ENCODE data around the gene LRRC36. TPM values are rescaled to one million over a fixed set of nuclear protein-coding genes. Genes with fewer than 3 reads are reported as not detected.

Gene LRRC36
- total and polyA plus RNA-seq, 2 experiments from 2014 or later: 1.2 TPM; not detected in 1

DNA sequence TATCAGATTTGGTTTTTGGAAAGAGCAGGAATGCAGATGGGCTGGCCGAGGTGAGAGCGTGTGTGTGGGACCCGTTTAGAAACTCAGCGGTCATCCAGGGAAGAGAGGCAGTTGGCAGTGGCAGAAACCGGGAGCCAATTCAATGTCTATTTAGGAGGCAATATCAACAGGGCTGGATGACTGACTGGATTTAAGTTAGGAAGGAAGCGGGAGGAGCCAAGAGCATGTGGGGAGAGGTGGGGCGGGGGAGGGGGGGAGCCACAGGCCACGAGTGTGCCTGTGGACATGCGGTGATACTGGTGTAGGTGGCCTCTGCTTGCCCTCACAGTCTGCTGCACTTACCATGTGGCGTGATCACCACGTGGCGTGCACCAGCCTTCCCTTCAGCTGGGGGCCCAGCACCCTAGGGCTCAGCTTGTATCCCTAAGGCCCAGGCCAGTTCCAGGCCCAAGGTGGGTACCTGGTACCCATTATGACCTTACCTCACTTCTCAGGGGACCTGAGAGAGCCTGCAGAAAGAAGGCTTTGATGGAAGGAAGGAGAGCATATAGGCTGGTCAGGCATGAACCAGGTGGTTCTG is 77.5 kb downstream of the LRRC36 start:
- no peaks in the 10 kb centered on the region; the same call in 2 of the 3 replicates for H3K36me3 Mint-ChIP-seq (ENCODE audit: low read depth)
- Histone ChIP-seq H3K9me2 (ENCODE audit: insufficient read depth) (no peaks in the 10 kb centered on the region), H3F3A (replicated peaks; ENCODE audit: low read depth) (no peaks in the 10 kb centered on the region), H3K4me1 (ENCODE audit: insufficient read depth) (peaks cover 21% of the 10 kb centered on the region; the same call in 1 of the 2 replicates), H3K4me3 (no peak overlapping the region), H3K27me3 (ENCODE audit: insufficient read depth) (0 out of 2 replicates have a peak, but pooled peaks cover 3% of the 10 kb centered on the region), H3K27ac (ENCODE audit: low read depth) (no peak overlapping the region), H2AFZ (no peak overlapping the region), H3K79me2 (replicated peaks; ENCODE audit: insufficient read depth) (no peaks in the 10 kb centered on the region), H3K36me3 (ENCODE audit: insufficient read depth) (no peaks in the 10 kb centered on the region), H4K20me1 (replicated peaks; ENCODE audit: insufficient read depth) (no peaks in the 10 kb centered on the region), H3K4me2 (no peak overlapping the region)
- no peaks in the 10 kb centered on the region for H3K9me3 Mint-ChIP-seq
- DNase-seq (ENCODE audit: low spot score): no peak
- peaks cover 9% of the 10 kb centered on the region for H3K27me3 Mint-ChIP-seq (ENCODE audit: insufficient read depth, low read depth, poor library complexity)
- H3K27ac Mint-ChIP-seq: no peak overlapping the region; the same call in 1 of the 2 replicates
- H3K4me1 Mint-ChIP-seq: peaks cover 28% of the 10 kb centered on the region
- ATAC-seq: no peak
- TF ChIP-seq, protein P1, sequence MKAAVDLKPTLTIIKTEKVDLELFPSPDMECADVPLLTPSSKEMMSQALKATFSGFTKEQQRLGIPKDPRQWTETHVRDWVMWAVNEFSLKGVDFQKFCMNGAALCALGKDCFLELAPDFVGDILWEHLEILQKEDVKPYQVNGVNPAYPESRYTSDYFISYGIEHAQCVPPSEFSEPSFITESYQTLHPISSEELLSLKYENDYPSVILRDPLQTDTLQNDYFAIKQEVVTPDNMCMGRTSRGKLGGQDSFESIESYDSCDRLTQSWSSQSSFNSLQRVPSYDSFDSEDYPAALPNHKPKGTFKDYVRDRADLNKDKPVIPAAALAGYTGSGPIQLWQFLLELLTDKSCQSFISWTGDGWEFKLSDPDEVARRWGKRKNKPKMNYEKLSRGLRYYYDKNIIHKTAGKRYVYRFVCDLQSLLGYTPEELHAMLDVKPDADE (IDR thresholded peaks at IDR 0.05): no peak
- TF ChIP-seq CTCF (conservative IDR thresholded peaks at IDR 0.05; ENCODE audit: low read depth in 2 of 2): no peak
- H3K4me3 Mint-ChIP-seq: no peak overlapping the region

DNA sequence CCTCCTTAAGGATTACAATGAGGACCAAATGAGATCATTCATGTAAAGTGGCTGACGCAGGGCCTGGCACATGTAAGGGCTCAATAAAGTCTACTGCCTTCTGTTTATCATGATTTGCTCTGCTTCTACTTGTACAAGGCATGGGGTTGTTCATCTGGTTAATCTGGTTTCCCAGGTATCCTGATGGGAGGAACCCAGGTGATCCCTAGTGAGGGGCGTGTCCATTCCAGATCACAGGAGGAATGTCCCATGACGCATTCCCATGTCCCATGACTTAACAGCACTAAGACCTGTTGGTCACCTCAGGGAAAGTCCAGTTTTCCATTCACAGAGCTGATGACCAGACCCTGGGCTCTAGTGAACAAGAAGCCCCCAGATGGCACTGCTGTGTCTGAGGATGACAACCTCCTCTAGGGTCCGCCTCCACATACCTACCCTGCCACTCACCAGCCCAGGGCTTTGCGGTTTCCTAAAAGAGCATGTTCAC is 78.2 kb downstream of the LRRC36 start:
- Histone ChIP-seq H2AFZ (no peak overlapping the region), H3K9me2 (ENCODE audit: insufficient read depth) (no peaks in the 10 kb centered on the region), H3K4me1 (ENCODE audit: insufficient read depth) (peaks cover 21% of the 10 kb centered on the region; the same call in 1 of the 2 replicates), H3K27me3 (ENCODE audit: insufficient read depth) (0 out of 2 replicates have a peak, but pooled peaks cover 3% of the 10 kb centered on the region), H3K27ac (ENCODE audit: low read depth) (no peak overlapping the region), H3K4me3 (no peak overlapping the region), H4K20me1 (replicated peaks; ENCODE audit: insufficient read depth) (no peaks in the 10 kb centered on the region), H3K79me2 (replicated peaks; ENCODE audit: insufficient read depth) (no peaks in the 10 kb centered on the region), H3F3A (replicated peaks; ENCODE audit: low read depth) (no peaks in the 10 kb centered on the region), H3K4me2 (0 out of 2 replicates have a peak overlapping the region, but pooled peaks have one; percentile 20), H3K36me3 (ENCODE audit: insufficient read depth) (no peaks in the 10 kb centered on the region)
- H3K27me3 Mint-ChIP-seq (ENCODE audit: insufficient read depth, low read depth, poor library complexity): peaks cover 6% of the 10 kb centered on the region
- H3K4me1 Mint-ChIP-seq: peaks cover 27% of the 10 kb centered on the region
- H3K27ac Mint-ChIP-seq: no peak overlapping the region
- ATAC-seq: no peak; the same call in 2 of the 3 replicates
- TF ChIP-seq POLR2AphosphoS5 (IDR thresholded peaks at IDR 0.05; ENCODE audit: low read depth): no peak
- no peak for TF ChIP-seq EZH2phosphoT487 (IDR thresholded peaks at IDR 0.05; ENCODE audit: unreplicated experiment)
- TF ChIP-seq CREB1 (CRISPR knock-in tag; IDR thresholded peaks at IDR 0.05; ENCODE audit: low read depth): no peak
- TF ChIP-seq CTCF (conservative IDR thresholded peaks at IDR 0.05; ENCODE audit: low read depth in 2 of 2): peak in 1 of 2 experiments; percentile 21; a peak in 1 of 4 replicates
- no peak for DNase-seq (ENCODE audit: low spot score)
- no peaks in the 10 kb centered on the region; the same call in 2 of the 3 replicates for H3K36me3 Mint-ChIP-seq (ENCODE audit: low read depth)
- H3K9me3 Mint-ChIP-seq: no peaks in the 10 kb centered on the region
- H3K4me3 Mint-ChIP-seq: no peak overlapping the region
